HG03159 (cell line): ENCODE measurements around the gene EIF5B.
"Not testable (repeated sequence)": the region's sequence is repeated elsewhere in the genome, so short reads cannot be mapped to it uniquely, and the experiment has no call there.

Source experiments
- ATAC-seq: cut with Tn5 transposase; IDR thresholded peaks from one replicate; pipeline ENCODE4 v1.9.1; 2021; ENCODE audit warnings: mild to moderate bottlenecking, moderate library complexity; ENCODE audit not compliant: unreplicated experiment

EIF5B gene

GRCh38 chr2:99337113-99338028, at the start of gene EIF5B:
Gene EIF5B, plus strand, starts transcription at chr2:99337389. Its CDS starts 166 bp downstream, at chr2:99337555.
- ATAC-seq = peak; percentile 54

GRCh38 chr2:99297994-99298393, 39.2 kb upstream of the EIF5B start:
- ATAC-seq = no peak

- ATAC-seq = no peak
Observed at GRCh38 chr2:99299580-99299979, 37.6 kb upstream of the EIF5B start.

GRCh38 chr2:99301097-99301496, 36.1 kb upstream of the EIF5B start, which contains the start of gene LYG1:
Gene LYG1, minus strand, starts transcription at chr2:99301197. Its CDS starts 5,527 bp downstream, at chr2:99295670.
- not testable (repeated sequence) for ATAC-seq

GRCh38 chr2:99317161-99317872, 19.9 kb upstream of the EIF5B start:
- no peak for ATAC-seq

- not testable (repeated sequence) for ATAC-seq
Observed at GRCh38 chr2:99317873-99318200, 19.4 kb upstream of the EIF5B start.

GRCh38 chr2:99325384-99325783, 11.8 kb upstream of the EIF5B start:
- ATAC-seq = no peak

- peak; percentile 69 for ATAC-seq
Observed at GRCh38 chr2:99335911-99336803, 1.0 kb upstream of the EIF5B start, which contains the start of gene TXNDC9. Gene TXNDC9, minus strand, starts transcription at chr2:99336333. Its CDS starts 3,123 bp downstream, at chr2:99333210.

GRCh38 chr2:99336804-99337112, 431 bp upstream of the EIF5B start:
- peak; percentile 2 for ATAC-seq

- no peak for ATAC-seq
Observed at GRCh38 chr2:99338029-99338585, 918 bp downstream of the EIF5B start.

- no peak for ATAC-seq
Observed at GRCh38 chr2:99340669-99341236, 3.6 kb downstream of the EIF5B start.

GRCh38 chr2:99342536-99342935, 5.3 kb downstream of the EIF5B start:
- no peak for ATAC-seq

GRCh38 chr2:99345446-99345845, 8.3 kb downstream of the EIF5B start:
- ATAC-seq = not testable (repeated sequence)

GRCh38 chr2:99346218-99346617, 9.0 kb downstream of the EIF5B start:
- ATAC-seq = no peak

- ATAC-seq = no peak
Observed at GRCh38 chr2:99348173-99348572, 11.0 kb downstream of the EIF5B start.

- no peak for ATAC-seq
Observed at GRCh38 chr2:99350194-99350593, 13.0 kb downstream of the EIF5B start.

- ATAC-seq = no peak
Observed at GRCh38 chr2:99354070-99354469, 16.9 kb downstream of the EIF5B start.

- ATAC-seq = not testable (repeated sequence)
Observed at GRCh38 chr2:99354825-99355224, 17.6 kb downstream of the EIF5B start.

- no peak for ATAC-seq
Observed at GRCh38 chr2:99356853-99357252, 19.7 kb downstream of the EIF5B start.

- ATAC-seq = no peak
Observed at GRCh38 chr2:99365661-99366060, 28.5 kb downstream of the EIF5B start.
